ENCODE measurements around the gene MOGAT1.
A peak's percentile ranks its signal among the peaks of the same experiment; 100 is the strongest.

- peak; percentile 99 for TF ChIP-seq CTCF (IDR thresholded peaks at IDR 0.05; ENCODE audit: low read depth, low read length)
- no peak for TF ChIP-seq EZH2phosphoT487 (IDR thresholded peaks at IDR 0.05; ENCODE audit: low read depth)
These were observed 19.2 kb downstream of the MOGAT1 start for GRCh38 chr2:222690564-222691200.

All from OCI-LY3 (cell line).